ENCODE data around the gene RHOT2.

DNA sequence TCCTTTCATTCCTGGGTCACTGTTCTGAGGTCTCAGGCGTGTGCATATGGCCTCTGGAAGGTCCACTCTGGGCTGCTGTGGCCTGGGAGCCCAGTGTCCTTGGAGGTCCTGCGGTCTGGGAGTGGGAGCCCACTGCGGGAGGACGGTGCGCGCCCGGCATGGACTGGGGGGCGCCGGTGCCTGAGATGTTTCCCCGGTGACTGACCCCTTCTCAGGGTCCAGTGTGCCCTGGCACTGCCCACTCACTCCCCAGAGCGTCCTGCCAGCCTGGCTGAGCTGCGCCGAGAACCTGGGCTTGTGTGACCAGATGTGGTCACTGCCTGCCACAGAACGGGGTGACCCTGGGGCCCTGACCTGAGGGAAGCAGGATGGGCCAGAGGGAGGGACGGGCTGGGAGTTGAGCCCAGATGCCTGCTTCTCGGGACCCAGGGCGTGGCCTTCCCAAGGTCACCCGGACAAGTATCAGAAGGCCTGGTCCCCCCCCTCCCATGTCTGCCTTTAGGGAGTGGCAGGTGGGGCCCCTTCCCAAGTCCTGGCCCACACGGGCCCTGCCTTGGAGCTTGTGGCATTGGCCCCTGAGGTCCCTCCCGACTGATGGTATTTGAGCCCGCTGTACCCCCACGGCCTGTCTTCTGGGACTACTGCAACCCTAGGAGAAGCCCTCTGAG, 6.4 kb downstream of the RHOT2 start:
- TF ChIP-seq, protein P1, sequence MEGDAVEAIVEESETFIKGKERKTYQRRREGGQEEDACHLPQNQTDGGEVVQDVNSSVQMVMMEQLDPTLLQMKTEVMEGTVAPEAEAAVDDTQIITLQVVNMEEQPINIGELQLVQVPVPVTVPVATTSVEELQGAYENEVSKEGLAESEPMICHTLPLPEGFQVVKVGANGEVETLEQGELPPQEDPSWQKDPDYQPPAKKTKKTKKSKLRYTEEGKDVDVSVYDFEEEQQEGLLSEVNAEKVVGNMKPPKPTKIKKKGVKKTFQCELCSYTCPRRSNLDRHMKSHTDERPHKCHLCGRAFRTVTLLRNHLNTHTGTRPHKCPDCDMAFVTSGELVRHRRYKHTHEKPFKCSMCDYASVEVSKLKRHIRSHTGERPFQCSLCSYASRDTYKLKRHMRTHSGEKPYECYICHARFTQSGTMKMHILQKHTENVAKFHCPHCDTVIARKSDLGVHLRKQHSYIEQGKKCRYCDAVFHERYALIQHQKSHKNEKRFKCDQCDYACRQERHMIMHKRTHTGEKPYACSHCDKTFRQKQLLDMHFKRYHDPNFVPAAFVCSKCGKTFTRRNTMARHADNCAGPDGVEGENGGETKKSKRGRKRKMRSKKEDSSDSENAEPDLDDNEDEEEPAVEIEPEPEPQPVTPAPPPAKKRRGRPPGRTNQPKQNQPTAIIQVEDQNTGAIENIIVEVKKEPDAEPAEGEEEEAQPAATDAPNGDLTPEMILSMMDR (IDR thresholded peaks at IDR 0.05; ENCODE audit: insufficient read depth, low read depth, low read length), result no peak
- TF ChIP-seq EZH2 (IDR thresholded peaks at IDR 0.05; ENCODE audit: insufficient read depth, low read length), result no peak
